22Rv1 (cell line): ENCODE data around the gene CSF1.

ENCODE experiments used
- CTCF ChIP-seq: fragments of 450-650 bp; IDR thresholded peaks from 2 replicates; pipeline ENCODE4 v1.5.1; 2017; ENCODE audit warnings: mild to moderate bottlenecking
- ZFX ChIP-seq: fragments of 450-650 bp; IDR thresholded peaks from 2 replicates; pipeline ENCODE4 v1.6.1; 2017; ENCODE audit warnings: antibody characterized with exemption, borderline replicate concordance

DNA sequence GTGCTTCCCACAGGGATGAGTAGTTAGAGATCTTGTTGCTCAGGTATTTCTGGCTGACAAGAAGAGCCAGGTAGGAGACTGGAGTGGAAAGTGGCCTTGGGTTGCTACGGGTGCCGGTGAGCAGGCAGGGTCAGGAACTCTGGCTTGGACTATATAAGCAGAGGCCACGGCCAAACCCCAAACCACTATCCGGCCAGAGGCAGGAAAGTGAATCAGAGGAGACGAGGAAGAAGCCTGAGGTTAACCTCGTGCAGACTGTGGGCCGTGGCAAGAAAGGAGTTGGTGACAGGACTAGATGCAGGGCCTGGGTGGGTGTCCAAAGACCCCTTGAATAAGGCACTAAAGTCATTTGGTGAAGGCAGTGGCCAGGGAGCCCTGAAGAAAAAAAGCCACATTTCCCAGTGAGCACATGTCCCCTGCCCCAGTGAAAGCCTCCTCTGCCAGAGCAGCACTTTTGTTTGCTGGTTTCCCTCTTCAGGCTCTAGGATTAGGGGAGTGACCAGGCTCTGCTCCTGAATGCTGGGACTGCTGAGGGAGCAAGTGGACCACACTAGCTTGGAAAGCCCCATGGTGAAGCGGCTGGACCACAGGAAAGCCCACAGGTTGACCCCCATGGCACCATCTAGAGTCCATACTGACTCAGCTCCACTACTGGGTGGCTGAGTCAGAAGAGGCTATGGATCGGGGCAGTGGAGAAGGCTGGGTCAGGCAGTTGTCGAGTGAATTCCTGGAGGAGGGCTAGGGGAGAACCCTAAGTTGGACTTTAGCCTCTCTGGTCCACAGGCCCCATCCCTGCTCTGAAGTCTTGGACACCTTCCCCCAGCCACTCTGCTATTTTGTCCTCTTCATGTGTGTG, 23.4 kb downstream of the CSF1 start:
- TF ChIP-seq CTCF (no peak), ZFX (no peak)
